NCI-H510A treated with DMSO at 0.1 percent for 48 hours (cell line): ENCODE data around the gene SP6.

ENCODE experiments used
- DNase-seq: peaks from one replicate; lab custom pipeline; 2025; lab: John Stamatoyannopoulos, UW

Gene SP6

DNA sequence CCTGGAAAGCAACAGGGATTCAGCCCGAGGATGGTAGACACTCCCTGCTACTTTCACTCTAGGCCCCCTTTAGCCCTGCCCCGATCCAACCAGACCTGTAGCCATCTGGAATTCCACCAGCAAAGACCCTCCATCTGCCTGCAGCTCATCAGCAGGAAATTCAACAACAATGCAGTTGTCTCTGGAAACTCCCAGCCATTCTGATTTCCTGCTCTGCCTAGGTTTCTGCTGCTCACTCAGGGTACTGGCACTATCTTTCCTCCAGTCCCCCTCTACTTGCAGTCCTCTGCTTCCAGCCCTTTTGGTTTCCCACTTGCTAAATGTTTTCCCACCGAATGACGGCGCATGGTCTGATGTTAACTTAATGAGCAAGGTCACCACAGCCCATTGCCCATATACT lies 2.7 kb upstream of the SP6 start:
- no peak for DNase-seq

- no peak for DNase-seq
Observed at GRCh38 chr17:47852113-47852949, 1.4 kb upstream of the SP6 start.

DNA sequence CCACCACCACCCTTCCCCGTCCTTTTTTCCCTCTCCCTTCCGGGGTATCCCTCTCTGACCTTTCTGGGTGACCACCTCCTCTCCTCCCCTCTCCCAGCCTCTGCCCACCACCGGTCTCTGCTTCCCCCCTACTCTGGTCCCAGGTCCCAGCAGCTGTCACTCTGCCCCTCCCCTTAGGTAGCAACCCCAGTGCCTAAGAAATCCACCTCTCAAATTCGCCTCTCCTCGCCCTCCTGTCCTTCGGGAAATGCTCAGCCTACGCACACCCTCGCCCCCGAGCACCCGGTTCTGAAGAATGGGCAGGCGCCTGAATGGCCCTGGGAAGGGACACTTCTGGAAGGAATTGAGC lies 775 bp upstream of the SP6 start:
- no peak for DNase-seq

GRCh38 chr17:47850373-47850691 lies 631 bp downstream of the SP6 start:
- DNase-seq: no peak

GRCh38 chr17:47848198-47848513 lies 2.8 kb downstream of the SP6 start:
- DNase-seq: no peak

DNA sequence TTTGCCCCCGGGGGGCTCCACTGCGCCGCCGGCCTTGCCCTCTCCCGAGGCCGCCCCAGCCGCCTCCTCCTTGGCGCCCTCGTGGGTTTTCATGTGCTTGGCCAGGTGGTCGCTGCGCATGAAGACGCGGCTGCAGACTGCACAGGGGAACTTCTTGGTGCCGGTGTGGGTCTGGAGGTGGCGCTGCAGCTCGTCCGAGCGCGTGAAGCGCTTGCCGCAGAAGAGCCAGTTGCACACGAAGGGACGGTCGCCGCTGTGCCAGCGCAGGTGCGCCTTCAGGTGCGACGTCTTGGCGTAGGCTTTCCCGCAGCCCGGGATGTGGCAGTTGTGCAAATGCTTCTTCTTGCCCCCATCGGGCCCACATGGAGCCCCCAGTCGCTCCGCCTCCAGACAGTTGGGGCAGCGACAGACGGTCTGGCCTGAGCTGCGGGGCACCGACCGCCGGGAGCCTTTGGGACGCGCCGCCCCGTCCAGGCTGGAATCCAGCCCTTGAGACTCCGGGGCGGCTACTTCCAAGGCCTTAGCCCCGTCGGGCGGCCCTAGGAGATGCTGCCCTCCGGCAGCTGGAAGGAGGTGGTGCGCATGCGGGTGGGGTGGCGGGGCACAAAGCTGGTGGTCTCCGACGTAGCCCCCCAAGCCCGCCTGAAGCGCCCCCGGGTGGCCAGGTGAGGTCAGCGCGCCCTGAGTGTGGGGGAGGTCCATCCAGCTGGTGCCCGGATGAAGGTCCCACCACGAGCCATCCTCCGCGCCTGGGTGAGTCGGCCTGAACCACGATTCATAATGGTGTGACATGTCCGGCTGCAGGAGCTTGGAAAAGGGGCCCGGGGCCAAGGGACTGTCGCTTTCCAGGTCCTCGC lies 3.4 kb downstream of the SP6 start:
- no peak for DNase-seq

DNA sequence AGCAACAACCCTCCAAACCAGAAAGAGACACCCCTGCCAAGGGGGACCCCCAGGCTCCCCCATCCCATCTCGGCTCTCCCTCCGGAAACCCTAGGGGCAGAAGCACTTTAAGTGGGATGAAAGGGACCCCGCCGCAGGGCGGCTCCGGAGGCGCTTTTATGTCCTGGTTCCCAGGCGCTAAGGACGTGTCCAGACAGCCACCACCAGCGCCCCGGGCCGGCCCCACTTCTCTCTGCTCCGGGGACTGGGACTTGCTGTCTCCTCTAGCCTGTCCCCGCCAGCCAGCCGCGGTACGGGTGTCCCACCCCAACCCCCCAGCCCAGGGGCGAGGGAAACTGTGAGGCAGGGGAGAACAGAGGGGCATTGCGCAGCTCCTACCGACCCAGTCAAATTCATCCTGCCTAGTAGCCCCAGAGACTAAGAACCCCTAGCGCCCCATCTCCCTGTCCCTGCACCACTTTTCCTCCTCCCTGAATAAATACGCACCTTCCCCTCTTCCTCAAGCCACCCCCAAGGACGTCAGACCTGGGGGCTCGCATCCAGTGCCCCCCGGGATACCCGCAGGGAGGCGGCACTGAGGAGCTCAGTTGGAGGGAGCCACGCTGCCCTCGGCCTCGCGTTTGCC lies 4.1 kb downstream of the SP6 start:
- no peak for DNase-seq

GRCh38 chr17:47845716-47846075 lies 5.3 kb downstream of the SP6 start:
- no peak for DNase-seq

DNA sequence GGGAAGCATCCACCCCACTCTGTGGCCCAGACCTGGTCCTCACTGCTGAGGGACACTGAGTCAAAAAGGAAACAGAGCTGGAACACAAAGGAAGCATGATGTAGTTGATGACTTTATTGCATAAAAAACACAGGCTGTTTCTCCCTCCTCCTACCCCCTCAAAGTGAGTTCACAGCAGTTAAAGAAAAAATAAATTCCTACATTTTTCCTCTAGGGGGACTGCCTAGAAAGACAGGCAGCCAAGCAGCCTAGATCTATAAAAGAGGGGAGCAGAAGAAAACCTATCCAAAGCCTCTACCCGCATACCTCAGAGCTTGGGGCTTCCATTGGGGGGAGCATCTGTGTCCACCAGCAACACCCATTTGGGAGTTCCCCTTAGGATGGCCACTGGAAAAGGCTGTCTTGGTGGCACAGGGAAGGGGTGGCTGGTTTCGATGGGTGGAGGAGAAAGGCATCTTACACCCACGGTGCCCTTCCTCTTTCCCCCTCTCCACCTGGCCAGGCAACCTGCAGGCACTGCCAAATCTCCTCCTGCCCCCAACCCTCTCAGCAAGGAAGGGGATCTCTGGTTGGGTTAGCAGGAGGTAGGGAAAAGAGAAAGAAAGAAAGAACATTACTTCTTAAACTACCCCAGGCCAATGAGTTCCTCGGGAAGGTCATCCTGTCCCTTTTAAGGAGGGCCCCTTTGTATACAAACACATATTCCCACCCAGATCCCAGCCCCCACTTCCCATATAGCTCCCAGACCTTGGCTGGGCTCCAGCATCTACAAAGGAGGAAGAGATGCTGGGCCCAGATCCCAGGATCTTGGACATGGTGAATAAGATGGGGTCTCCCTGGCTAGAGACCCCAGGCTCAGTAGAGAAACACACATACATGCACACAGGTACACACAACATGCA lies 5.9 kb downstream of the SP6 start:
- no peak for DNase-seq

DNA sequence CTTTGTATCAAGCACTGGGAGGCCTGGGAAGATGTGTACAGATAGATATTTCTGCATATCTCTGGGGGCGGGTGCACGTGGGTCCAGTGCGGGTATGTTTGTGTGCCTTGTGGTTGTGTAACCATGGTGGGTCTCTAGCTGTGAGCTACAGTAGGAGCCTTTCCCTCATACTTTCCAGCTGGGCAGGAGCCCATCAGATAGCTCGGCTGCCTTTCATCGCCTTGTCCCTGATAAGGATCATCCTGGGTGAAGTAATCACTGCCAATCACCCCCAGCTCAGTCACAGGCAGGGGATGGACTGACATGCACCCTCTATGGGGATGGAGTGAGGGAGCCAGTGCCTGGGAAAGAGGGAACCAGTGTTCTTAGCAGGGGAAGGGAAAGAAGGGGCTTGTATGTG lies 6.7 kb downstream of the SP6 start:
- no peak for DNase-seq

DNA sequence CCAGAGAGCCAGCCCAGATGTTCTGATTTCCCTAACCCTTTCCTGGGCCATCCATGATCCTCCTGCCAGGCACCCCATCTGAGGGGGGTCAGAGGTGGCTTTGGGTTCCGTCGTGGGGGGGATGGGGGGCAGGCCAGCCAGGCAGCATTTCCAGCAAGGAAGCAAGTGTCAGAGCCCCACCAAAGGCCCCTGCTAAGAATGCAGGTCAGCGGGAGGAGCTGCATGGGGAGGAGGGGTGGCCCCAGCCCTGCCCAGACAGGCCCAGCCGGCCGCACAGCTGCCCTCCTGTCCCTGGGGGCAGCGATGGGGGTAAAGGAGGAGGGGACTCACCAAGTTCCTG lies 7.6 kb downstream of the SP6 start:
- DNase-seq: no peak

- DNase-seq: no peak
Observed at GRCh38 chr17:47841488-47842291, 9.3 kb downstream of the SP6 start.

- DNase-seq: peak; percentile 96
Observed at GRCh38 chr17:47840742-47841487, 10.0 kb downstream of the SP6 start, which contains the start of gene SCRN2. TSS of gene SCRN2 (minus strand) at chr17:47841273. CDS start at chr17:47840843, 430 bp downstream.

- no peak for DNase-seq
Observed at GRCh38 chr17:47840001-47840741, 10.8 kb downstream of the SP6 start.

DNA sequence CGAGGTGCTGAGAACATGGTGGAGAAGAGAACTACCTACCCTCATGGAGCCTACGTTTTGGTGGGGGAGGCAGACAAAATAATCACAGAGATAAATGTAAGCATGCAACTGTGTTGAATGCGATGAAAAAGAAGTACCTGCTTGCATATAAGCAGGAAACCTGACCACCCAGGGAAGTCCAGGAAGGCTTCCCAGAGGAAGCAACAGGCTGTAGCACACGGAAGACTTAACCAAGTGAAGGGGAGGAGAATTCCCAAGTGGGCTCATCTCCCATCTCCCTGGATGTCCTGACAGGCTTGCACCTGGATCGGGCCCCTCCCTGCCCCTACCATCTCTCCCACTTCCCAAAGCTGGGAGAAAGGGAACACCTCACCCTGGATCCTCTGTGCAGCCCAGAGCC lies 11.9 kb downstream of the SP6 start:
- no peak for DNase-seq

- no peak for DNase-seq
Observed at GRCh38 chr17:47838636-47839035, 12.3 kb downstream of the SP6 start.

GRCh38 chr17:47837401-47838039 lies 13.4 kb downstream of the SP6 start:
- DNase-seq: no peak

- DNase-seq: no peak
Observed at GRCh38 chr17:47836601-47837000, 14.4 kb downstream of the SP6 start.

GRCh38 chr17:47834756-47835155 lies 16.2 kb downstream of the SP6 start:
- no peak for DNase-seq

GRCh38 chr17:47831934-47832327 lies 19.0 kb downstream of the SP6 start:
- DNase-seq: no peak
